GM12865 (cell line): Measurements from ENCODE around the gene ASCL1.

Experiments
- DNase-seq: peaks from one replicate; pipeline ENCODE4 v3.0.0; 2010; ENCODE audit warnings: low read depth
- H3K4me3 ChIP-seq: 2 replicates; pipeline ENCODE4 v1.5.1; 2011; ENCODE audit warnings: mild to moderate bottlenecking, low read depth, low read length, control low read depth
- TF ChIP-seq, protein P1 (sequence below): IDR thresholded peaks from 2 replicates; pipeline ENCODE4 v1.5.1; 2011; ENCODE audit warnings: low read length, control low read depth, low read depth, inconsistent platforms; ENCODE audit not compliant: insufficient read depth; ENCODE audit errors: missing control alignments

ASCL1 gene

DNA sequence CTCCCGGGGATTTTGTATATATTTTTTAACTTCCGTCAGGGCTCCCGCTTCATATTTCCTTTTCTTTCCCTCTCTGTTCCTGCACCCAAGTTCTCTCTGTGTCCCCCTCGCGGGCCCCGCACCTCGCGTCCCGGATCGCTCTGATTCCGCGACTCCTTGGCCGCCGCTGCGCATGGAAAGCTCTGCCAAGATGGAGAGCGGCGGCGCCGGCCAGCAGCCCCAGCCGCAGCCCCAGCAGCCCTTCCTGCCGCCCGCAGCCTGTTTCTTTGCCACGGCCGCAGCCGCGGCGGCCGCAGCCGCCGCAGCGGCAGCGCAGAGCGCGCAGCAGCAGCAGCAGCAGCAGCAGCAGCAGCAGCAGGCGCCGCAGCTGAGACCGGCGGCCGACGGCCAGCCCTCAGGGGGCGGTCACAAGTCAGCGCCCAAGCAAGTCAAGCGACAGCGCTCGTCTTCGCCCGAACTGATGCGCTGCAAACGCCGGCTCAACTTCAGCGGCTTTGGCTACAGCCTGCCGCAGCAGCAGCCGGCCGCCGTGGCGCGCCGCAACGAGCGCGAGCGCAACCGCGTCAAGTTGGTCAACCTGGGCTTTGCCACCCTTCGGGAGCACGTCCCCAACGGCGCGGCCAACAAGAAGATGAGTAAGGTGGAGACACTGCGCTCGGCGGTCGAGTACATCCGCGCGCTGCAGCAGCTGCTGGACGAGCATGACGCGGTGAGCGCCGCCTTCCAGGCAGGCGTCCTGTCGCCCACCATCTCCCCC, 777 bp downstream of the ASCL1 start:
- peak overlapping the region; percentile 71 for H3K4me3 ChIP-seq
- DNase-seq, result peak; percentile 88
- TF ChIP-seq, protein P1, sequence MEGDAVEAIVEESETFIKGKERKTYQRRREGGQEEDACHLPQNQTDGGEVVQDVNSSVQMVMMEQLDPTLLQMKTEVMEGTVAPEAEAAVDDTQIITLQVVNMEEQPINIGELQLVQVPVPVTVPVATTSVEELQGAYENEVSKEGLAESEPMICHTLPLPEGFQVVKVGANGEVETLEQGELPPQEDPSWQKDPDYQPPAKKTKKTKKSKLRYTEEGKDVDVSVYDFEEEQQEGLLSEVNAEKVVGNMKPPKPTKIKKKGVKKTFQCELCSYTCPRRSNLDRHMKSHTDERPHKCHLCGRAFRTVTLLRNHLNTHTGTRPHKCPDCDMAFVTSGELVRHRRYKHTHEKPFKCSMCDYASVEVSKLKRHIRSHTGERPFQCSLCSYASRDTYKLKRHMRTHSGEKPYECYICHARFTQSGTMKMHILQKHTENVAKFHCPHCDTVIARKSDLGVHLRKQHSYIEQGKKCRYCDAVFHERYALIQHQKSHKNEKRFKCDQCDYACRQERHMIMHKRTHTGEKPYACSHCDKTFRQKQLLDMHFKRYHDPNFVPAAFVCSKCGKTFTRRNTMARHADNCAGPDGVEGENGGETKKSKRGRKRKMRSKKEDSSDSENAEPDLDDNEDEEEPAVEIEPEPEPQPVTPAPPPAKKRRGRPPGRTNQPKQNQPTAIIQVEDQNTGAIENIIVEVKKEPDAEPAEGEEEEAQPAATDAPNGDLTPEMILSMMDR, result peak; percentile 2

DNA sequence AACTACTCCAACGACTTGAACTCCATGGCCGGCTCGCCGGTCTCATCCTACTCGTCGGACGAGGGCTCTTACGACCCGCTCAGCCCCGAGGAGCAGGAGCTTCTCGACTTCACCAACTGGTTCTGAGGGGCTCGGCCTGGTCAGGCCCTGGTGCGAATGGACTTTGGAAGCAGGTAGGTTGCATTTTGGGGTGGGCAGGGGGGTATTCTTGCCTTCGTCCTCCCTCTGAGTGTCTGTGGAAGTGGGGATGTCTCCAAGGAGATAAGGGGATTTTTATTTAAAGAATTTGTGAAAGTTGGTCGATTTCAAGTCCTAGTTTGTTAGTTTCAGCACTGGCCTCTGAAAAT, 1.3 kb downstream of the ASCL1 start:
- peak overlapping the region; percentile 71; the same call in 1 of the 2 replicates for H3K4me3 ChIP-seq
- no peak for DNase-seq
- TF ChIP-seq, protein P1, result no peak

DNA sequence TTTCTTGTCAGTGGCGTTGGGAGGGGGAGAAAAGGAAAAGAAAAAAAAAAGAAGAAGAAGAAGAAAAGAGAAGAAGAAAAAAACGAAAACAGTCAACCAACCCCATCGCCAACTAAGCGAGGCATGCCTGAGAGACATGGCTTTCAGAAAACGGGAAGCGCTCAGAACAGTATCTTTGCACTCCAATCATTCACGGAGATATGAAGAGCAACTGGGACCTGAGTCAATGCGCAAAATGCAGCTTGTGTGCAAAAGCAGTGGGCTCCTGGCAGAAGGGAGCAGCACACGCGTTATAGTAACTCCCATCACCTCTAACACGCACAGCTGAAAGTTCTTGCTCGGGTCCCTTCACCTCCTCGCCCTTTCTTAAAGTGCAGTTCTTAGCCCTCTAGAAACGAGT, 1.9 kb downstream of the ASCL1 start:
- no peak overlapping the region for H3K4me3 ChIP-seq
- DNase-seq, result no peak
- TF ChIP-seq, protein P1, result no peak

DNA sequence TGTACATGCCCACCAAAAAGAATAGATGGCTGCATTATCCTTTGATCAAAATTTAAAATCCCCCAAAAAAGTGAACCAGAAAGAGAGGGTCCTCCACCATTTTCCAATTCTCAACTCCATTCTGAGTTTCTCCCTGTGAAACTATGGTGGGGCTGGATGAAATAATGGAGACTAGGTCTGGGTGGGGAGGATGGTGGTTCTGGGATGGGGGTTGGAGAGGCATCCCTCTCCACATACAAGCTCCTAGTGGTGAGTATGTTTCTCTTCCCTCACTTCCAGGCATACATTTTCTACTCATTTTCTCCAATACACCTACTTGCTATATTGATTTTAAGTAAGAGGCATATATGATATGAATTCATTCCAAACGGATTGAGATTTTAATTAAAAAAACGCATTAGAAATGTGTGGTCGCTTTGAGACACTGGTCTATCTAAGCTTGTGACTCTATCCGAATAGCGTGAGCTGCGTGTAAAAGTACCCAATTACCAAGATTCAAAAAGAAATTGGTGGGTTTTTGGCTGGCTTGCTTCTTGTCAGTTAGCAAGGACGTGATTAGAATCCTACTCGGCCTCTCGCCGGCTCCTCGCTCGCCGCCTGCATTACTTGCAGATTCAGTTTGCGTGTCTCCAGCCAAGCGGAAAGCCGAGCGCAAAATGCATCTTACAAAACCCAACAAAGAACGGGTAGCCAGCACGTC, 3.4 kb downstream of the ASCL1 start:
- H3K4me3 ChIP-seq, result no peak overlapping the region
- no peak for DNase-seq
- TF ChIP-seq, protein P1, result no peak

DNA sequence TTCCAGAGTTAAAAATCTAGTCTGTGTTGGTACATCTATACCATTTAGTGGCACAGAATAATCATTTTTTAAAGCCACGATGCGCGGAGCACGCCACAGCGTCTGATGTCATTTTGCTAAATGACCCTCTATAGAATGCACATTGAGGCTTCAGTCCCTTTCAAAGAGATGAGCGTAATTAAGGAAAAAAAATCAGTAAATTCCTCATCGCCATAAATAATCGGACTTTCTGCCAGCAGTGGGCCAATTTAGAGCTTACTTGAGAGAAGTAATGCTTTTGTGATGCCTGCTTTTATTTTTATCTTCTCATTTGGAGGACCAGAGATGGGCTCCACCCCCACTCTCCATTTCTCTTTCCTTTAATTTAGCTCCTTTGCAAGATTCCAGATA, 4.0 kb downstream of the ASCL1 start:
- H3K4me3 ChIP-seq, result no peak overlapping the region
- no peak for DNase-seq
- TF ChIP-seq, protein P1, result no peak

DNA sequence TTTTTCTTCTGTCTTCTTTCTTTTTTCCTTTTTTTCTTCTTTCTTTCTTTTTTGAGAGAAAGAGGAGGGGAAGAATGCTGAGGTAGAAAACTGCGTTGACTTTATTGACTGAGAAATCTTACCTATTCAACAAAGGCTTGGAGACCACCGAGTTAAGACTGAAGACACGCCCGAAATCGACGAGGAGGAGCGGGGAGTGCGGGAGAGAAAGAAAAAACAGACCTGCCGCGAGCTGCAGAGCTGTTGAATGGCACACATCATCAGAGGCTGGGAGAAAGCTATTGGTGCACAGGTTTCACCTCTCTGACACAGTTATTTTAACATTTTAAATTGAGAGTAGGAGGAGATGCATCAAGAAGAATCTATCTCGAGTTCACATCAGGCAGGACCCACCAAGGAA, 5.1 kb downstream of the ASCL1 start:
- no peak overlapping the region for H3K4me3 ChIP-seq
- TF ChIP-seq, protein P1, result no peak

More for the DNA sequence above, 5.1 kb downstream of the ASCL1 start:
- no peak for DNase-seq
